Putamen (tissue), 1 donor: Measurements from ENCODE around the gene RASSF1.

ENCODE experiments used
- DNase-seq: peaks from one replicate; pipeline ENCODE4 v3.0.0-alpha.2; 2016; ENCODE audit warnings: low spot score

RASSF1 gene, protein sequence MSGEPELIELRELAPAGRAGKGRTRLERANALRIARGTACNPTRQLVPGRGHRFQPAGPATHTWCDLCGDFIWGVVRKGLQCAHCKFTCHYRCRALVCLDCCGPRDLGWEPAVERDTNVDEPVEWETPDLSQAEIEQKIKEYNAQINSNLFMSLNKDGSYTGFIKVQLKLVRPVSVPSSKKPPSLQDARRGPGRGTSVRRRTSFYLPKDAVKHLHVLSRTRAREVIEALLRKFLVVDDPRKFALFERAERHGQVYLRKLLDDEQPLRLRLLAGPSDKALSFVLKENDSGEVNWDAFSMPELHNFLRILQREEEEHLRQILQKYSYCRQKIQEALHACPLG

DNA sequence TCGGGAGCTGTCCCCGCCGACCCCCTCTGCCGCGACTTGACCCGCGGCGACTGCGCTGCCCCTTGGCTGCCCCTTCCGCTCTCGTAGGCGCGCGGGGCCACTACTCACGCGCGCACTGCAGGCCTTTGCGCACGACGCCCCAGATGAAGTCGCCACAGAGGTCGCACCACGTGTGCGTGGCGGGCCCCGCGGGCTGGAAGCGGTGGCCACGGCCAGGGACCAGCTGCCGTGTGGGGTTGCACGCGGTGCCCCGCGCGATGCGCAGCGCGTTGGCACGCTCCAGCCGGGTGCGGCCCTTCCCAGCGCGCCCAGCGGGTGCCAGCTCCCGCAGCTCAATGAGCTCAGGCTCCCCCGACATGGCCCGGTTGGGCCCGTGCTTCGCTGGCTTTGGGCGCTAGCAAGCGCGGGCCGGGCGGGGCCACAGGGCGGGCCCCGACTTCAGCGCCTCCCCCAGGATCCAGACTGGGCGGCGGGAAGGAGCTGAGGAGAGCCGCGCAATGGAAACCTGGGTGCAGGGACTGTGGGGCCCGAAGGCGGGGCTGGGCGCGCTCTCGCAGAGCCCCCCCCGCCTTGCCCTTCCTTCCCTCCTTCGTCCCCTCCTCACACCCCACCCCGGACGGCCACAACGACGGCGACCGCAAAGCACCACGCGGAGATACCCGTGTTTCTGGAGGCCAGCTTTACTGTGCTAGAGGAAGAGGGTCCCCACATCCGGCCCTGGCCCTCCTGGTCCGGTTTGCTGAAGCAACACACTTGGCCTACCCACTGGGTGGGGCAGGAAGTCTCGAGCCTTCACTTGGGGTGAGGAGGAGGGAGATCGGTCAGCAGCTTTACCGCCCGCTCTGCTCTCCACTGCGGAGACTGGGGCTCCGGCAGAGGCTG, at the start of gene RASSF1:
TSS of gene RASSF1 (minus strand) at position 389 of the 882 bp plus-strand sequence. CDS start at position 358, 31 bp downstream.
- no peak for DNase-seq

GRCh38 chr3:50389414-50389767, 48.8 kb upstream of the RASSF1 start:
- DNase-seq = no peak

DNA sequence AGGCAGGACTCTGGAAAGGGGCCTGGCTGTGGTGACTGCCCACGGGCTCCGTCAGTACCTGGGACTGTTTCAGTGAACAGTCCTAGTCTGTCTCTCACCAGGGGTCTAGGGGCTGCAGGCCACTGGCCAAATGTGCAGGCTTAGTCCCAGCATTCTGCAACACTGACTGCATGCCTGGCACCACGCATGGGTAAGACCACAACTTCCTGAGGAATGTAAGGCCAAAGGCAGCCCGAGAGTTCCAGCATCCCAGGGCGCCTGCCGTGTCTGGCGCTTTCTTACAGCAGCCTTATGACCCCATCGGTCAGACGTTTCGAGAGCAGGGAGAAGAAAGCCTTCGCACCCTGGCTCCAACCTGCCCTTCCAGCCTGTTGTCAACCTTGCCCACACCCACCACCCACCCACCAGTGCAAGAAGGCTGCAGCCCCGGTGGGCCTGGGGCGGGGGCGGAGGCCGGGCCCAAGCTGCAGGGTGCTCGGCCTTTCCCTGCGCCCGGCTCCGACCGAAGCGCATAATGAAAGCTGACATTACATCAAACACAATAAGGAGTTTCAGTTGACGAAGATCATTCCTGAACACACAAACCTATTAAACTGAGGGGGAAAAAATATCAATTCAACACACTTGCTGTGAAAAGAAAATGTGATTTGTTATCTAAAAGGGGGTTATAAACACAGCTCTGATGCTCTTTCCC, 48.2 kb upstream of the RASSF1 start:
- DNase-seq = no peak

- no peak for DNase-seq
Measured at GRCh38 chr3:50388016-50388719, 47.5 kb upstream of the RASSF1 start.

DNA sequence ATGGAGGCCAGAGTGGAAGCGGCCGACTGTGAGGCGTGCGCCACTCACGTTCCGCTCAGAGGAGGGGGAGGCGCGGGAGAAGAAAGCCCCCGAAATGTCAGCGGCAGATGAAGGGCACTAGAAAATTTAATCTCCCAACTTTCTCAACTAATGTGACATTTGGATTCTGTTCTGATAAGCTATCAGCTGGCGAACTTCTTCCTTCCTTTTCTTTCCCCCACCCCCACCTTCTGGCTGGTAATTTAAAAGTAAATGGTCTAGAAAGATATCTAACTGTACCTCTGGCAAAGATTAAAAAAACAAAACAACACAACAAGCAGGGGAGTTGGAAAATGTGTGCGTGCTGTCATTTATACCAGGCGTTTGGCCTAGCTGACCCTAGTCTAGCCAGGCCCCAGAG, 45.1 kb upstream of the RASSF1 start:
- DNase-seq = no peak

DNA sequence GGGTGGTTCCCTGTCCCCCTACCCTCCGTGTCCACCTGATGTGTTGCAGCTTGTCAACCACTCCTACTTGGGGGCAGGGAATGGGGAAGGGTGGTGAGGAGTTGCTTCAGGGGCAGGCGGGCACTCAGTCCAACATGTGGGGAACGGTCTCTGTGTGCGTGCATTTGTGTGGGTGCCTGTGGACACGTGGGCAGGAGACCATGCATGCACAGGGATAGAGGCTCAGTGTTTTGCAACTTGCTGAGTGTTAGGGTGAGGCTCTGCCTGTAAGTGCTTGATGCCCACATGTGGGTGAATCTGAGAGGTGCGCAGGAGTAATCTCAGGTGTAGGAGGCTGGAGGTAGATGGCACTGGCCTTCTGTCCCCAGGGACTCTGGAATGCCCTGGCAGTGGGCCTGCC, 43.1 kb upstream of the RASSF1 start:
- no peak for DNase-seq

GRCh38 chr3:50382722-50383121, 42.1 kb upstream of the RASSF1 start:
- no peak for DNase-seq

DNA sequence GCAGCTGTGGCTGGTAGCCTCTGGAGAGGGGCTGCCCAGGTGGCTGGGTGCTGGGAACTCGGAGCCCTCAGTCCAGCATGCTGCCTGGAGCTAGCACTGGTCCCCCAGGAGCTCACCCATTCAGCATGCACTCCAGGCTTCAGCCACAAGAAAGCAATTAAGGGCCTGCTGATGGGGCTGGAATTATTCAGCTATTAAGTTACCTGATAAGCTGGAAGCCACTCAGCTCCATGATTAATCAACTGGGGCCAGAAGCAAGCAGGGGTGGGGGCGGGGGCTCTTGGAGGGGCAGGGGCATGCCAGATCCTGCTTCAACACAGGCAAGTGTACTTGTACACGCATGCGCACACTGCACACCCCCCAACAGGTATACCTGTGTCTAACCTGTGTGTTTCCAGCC, 40.7 kb upstream of the RASSF1 start:
- no peak for DNase-seq

DNA sequence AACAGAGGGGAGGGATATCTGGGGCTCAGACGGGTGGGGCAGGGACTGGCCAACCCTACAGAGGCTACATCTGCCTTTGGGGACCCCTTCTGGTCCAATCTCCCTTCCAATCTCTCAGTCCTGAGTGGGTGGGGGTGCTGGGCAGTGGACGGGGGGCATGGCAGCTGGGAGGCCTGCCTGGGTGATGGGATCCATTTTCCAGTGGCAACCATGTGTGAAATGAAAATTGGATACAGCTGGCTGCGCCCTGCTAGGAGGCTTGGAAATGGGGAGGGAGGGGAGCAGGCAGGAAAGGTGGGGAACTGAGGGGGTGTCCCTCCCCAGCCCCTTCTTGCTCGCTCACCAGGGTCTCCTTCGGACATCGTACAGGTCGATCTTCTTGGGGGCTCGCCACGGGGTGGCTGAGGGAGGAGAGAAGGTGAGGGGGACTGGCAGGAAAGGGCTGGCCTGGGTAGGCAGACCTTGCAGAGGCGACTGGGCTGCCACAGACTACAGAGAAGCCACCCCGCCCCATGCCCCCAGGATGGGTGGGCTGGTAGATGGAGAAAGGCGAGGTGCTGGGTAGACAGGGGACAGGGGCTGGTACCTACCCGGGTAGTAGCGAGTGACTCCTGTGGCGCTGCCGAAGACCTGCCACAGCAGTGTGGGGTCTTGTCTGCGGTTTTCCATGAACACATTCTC, 39.9 kb upstream of the RASSF1 start:
- DNase-seq = no peak

DNA sequence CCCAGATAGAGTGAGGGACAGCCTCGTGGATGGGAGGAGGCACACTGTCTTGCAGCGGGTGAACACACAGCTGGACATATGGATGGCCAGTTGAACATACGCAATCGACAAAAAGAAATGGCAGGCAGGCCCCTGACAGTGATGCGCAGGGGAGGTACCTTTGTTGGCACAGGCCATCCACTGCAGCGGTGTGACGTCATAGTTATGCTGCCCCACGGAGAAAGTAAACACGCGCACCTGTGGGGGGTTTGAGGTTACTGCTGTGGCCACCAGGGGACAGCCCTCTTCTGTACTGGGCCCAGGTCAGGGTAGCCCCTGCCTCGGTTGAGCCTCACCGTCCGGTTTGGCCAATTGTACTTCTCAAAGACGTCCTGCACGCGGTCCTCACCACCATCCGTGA, 38.1 kb upstream of the RASSF1 start:
- DNase-seq = no peak

- no peak for DNase-seq
Measured at GRCh38 chr3:50378024-50378423, 37.4 kb upstream of the RASSF1 start.

DNA sequence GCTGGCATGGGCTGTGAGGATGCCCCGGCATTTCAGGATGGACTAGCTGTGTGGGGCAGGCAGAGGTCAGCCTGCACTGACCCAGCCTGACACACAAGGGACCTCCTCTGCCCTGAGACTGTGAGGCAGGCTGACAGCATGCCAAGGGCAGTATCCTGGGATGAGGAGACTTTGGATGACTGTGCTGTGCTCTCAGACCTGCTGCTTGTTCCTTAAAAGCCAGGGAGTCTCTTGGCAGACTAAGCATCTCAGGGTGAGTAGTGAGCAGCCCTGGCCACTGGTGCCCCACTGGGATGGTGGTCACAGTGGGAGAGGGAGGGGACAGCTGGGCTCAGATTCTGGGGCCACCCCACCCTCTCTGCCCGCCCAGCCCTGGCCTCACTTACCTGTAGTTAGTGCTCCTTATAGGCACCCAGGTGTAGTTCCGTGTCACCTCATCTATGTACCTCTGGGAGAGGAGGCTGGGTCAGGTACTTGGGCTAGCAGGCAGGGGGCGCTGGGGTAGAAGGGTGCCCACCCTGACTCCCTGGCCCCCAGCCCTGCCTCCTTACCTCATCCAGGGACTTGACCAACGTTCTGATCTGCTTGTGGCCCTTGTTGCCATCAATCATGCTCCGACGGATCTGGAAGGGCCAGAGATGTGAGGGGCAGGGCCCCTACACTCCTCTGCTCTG, 34.8 kb upstream of the RASSF1 start:
- no peak for DNase-seq

DNA sequence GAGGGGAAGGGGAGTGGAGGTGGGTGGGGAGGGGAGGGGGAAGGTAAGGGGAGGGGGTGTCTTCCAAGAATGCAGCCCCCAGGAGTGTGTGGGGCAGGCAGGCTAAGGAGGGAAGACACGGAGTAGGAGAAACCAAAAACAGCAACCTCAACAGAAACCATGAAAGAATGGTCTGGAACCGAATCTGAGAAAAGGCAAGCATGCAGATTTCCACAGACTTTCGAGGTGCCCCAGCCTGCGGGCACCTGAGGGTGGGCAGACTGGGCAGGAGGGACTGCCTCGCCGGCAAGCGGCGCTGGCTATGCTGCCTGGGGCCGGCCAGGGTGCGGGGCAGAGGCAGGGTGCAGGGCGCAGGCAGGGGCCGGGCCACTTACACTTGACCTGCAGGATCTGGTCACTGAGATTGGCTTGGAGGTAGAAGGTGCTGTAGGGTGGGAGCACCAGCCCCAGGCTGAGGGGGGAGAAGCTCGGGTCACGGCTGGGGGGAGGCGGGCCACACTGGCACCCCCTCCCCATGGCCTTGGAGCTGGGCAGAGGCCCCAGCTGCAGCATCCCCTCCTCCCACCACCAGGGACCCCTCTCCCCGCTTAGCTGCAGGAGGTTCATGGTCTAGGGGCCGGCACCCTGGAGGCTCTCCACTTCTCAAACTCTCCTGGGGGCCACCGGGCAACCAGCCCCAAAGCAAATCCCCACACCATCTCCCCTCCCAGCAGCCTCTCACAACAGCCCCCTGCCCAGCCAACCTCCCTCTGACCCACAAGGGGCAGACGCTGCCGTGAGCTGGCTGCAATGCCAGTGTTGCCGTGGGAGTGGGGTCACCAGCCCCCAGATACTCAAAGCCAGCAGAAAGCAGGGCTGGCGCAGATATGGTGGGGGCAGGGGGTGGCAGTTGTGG, 34.0 kb upstream of the RASSF1 start:
- DNase-seq = no peak

- DNase-seq = no peak
Measured at GRCh38 chr3:50373146-50374051, 32.8 kb upstream of the RASSF1 start.

- no peak for DNase-seq
Measured at GRCh38 chr3:50372349-50372748, 31.7 kb upstream of the RASSF1 start.

DNA sequence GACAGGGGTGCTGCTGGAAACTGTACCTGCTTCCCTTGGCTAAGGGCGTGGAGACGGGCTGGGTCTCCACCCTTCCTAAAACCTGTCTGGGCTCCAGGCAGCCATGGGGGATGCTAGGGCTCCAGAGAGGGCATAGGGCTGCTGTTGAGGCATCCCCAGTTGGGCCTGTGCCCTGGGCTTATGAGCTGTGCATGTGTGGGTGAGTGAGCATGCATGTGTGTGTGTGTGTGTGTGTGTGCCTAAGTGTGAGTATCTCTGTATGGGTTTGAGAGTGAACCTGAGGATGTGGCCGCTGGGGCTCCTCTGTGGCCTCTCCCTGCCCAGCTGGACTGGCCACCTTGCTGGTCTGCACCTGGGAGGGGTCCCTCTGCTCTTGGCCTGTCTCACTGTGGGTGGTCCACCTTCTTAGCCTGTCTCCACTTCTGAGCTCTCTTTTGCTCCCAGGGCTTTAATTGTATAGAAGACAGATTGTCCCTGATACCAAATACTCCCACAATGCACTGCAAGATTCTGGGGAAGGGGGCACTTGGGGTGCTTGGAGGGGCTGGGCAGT, 30.6 kb upstream of the RASSF1 start:
- no peak for DNase-seq

- no peak for DNase-seq
Measured at GRCh38 chr3:50370594-50370993, 30.0 kb upstream of the RASSF1 start.

- DNase-seq = no peak
Measured at GRCh38 chr3:50369012-50369670, 28.5 kb upstream of the RASSF1 start.
